Type B pancreatic cell (in vitro differentiated cells): ENCODE measurements around the gene BRD4. TPM values are rescaled to one million over a fixed set of nuclear protein-coding genes. Genes with fewer than 3 reads are reported as not detected.

Experiments
- DNase-seq: peaks from one replicate; pipeline ENCODE4 v3.0.0; 2021; ENCODE audit warnings: mixed read lengths; ENCODE audit not compliant: unreplicated experiment; ENCODE audit errors: extremely low spot score
- H3K27ac Mint-ChIP-seq: 2 replicates; pipeline ENCODE4 v1.8.0; 2021; ENCODE audit warnings: mild to moderate bottlenecking, mixed read lengths
- H3K27me3 Mint-ChIP-seq: 2 replicates; pipeline ENCODE4 v1.8.0; 2021; ENCODE audit warnings: mixed read lengths
- H3K36me3 Mint-ChIP-seq: 2 replicates; pipeline ENCODE4 v1.8.0; 2021; ENCODE audit warnings: mixed read lengths
- H3K4me1 Mint-ChIP-seq: one replicate; pipeline ENCODE4 v1.8.0; 2021; ENCODE audit warnings: mixed read lengths; ENCODE audit not compliant: unreplicated experiment
- H3K4me3 Mint-ChIP-seq: 2 replicates; pipeline ENCODE4 v1.8.0; 2021; ENCODE audit warnings: mild to moderate bottlenecking, mixed read lengths
- H3K9me3 Mint-ChIP-seq: 2 replicates; pipeline ENCODE4 v1.8.0; 2021; ENCODE audit warnings: mixed read lengths
- CTCF ChIP-seq: fragments of 200-600 bp; sonication (generic); conservative IDR thresholded peaks from 2 replicates; pipeline ENCODE4 v1.5.0; 2021; ENCODE audit warnings: antibody characterized with exemption, mild to moderate bottlenecking
- total RNA-seq: library from RNA; stranded (reverse); gene quantifications from 2 replicates; pipeline ENCODE4 v1.2.1, GENCODE V29; 2021; ENCODE audit warnings: low replicate concordance

Gene BRD4
- total RNA-seq, 1 donor from 2014 or later: 123 TPM

GRCh38 chr19:15269806-15270205, 62.5 kb downstream of the BRD4 start:
- Mint-ChIP-seq H3K9me3 (no peaks in the 10 kb centered on the region), H3K4me1 (peaks cover 18% of the 10 kb centered on the region), H3K27me3 (no peaks in the 10 kb centered on the region), H3K4me3 (no peak overlapping the region), H3K27ac (no peak overlapping the region), H3K36me3 (peaks cover 24% of the 10 kb centered on the region)
- DNase-seq: no peak
- TF ChIP-seq CTCF: no peak

- peaks cover 18% of the 10 kb centered on the region for H3K4me1 Mint-ChIP-seq
Measured at GRCh38 chr19:15268928-15269253, 63.4 kb downstream of the BRD4 start.

GRCh38 chr19:15268192-15268927, 64.0 kb downstream of the BRD4 start:
- H3K4me3 Mint-ChIP-seq: no peak overlapping the region
- TF ChIP-seq CTCF: no peak
- peaks cover 24% of the 10 kb centered on the region for H3K36me3 Mint-ChIP-seq
- no peaks in the 10 kb centered on the region for H3K9me3 Mint-ChIP-seq
- peaks cover 18% of the 10 kb centered on the region for H3K4me1 Mint-ChIP-seq
- no peak for DNase-seq
- peak overlapping the region; percentile 47 for H3K27ac Mint-ChIP-seq
- H3K27me3 Mint-ChIP-seq: no peaks in the 10 kb centered on the region

More at GRCh38 chr19:15268928-15269253, 63.4 kb downstream of the BRD4 start:
- DNase-seq: no peak
- Mint-ChIP-seq H3K27me3 (no peaks in the 10 kb centered on the region), H3K4me3 (no peak overlapping the region), H3K27ac (no peak overlapping the region), H3K9me3 (no peaks in the 10 kb centered on the region), H3K36me3 (peaks cover 24% of the 10 kb centered on the region)
- no peak for TF ChIP-seq CTCF

DNA sequence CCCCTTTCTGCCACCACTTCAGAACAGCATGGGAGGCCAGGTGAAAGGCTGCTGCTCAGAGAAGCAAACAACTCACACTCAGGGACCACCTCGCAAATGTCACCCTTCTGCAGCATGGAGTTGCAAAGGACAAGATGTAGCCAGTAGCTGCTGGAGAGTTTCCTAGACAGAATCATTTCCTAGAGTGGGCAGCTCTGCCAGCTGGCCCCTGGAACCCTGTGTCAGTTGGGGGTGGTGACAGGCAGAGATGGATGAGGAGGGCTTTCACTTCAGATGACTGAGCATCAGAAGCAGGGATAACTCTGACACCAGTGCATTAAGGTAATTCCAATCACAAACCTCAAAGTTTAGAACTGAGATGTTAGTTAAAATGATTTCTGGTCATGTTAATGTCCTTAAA, 65.7 kb downstream of the BRD4 start:
- H3K4me3 Mint-ChIP-seq: no peak overlapping the region
- no peak for TF ChIP-seq CTCF
- peaks cover 18% of the 10 kb centered on the region for H3K4me1 Mint-ChIP-seq
- H3K27me3 Mint-ChIP-seq: no peaks in the 10 kb centered on the region
- no peaks in the 10 kb centered on the region for H3K9me3 Mint-ChIP-seq
- peaks cover 19% of the 10 kb centered on the region for H3K36me3 Mint-ChIP-seq
- DNase-seq: no peak
- H3K27ac Mint-ChIP-seq: no peak overlapping the region

DNA sequence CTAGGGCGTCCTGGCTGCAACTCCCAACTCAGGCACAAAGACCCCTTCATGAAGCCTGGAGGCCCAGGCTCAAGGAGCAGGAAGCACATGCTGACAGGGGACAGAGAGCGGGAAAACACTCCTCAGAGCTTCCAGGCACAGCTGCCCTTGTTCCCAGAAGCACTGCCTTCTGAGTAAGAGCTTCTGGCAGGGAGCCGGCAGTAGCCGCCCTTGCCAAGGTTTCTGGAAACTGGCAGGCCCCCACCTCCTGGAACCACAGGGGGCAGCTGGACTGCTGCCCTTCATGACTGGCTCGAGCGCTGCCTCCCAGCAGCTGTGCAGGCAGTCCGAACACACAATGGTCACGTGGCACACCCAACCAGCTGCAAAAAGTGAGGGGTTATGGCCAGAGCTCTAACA, 66.5 kb downstream of the BRD4 start:
- no peak overlapping the region for H3K4me3 Mint-ChIP-seq
- DNase-seq: no peak

More for the DNA sequence above, 66.5 kb downstream of the BRD4 start:
- TF ChIP-seq CTCF: no peak
- Mint-ChIP-seq H3K9me3 (no peaks in the 10 kb centered on the region), H3K27me3 (no peaks in the 10 kb centered on the region), H3K27ac (no peak overlapping the region), H3K36me3 (peaks cover 16% of the 10 kb centered on the region), H3K4me1 (peaks cover 18% of the 10 kb centered on the region)
